ENCODE measurements around the gene PPP2R1A.

GRCh38 chr19:52196256-52196967 lies 6.6 kb downstream of the PPP2R1A start:
- TF ChIP-seq, protein P1, sequence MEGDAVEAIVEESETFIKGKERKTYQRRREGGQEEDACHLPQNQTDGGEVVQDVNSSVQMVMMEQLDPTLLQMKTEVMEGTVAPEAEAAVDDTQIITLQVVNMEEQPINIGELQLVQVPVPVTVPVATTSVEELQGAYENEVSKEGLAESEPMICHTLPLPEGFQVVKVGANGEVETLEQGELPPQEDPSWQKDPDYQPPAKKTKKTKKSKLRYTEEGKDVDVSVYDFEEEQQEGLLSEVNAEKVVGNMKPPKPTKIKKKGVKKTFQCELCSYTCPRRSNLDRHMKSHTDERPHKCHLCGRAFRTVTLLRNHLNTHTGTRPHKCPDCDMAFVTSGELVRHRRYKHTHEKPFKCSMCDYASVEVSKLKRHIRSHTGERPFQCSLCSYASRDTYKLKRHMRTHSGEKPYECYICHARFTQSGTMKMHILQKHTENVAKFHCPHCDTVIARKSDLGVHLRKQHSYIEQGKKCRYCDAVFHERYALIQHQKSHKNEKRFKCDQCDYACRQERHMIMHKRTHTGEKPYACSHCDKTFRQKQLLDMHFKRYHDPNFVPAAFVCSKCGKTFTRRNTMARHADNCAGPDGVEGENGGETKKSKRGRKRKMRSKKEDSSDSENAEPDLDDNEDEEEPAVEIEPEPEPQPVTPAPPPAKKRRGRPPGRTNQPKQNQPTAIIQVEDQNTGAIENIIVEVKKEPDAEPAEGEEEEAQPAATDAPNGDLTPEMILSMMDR (IDR thresholded peaks at IDR 0.05), result no peak
- no peak for TF ChIP-seq POLR2A (IDR thresholded peaks at IDR 0.05)
